K562 (cell line): ENCODE measurements around the gene RHBDD1. TPM values are rescaled to one million over a fixed set of nuclear protein-coding genes. Genes with fewer than 3 reads are reported as not detected.

Experiments
- ATAC-seq: fragments of 200-7000 bp; cut with Tn5 transposase; 3 replicates; pipeline ENCODE4 v1.9.1; 2020; ENCODE audit warnings: moderate library complexity
- BruUV-seq: library from RNA; stranded (reverse); fragments of 400-500 nt; replicated peaks from 2 replicates; lab custom pipeline; 2021; lab: Mats Ljungman, UMichigan
- CTCF ChIA-PET: fragments of 300-600 bp; formaldehyde crosslinking; extraction: SDS; loops from one replicate; lab custom pipeline; 2021; ENCODE audit warnings: low intra/inter-chr PET ratio; lab: Yijun Ruan, JAX
- POLR2A ChIA-PET: fragments of 300-600, 350-650 bp; sonication (Branson Sonifier 250); formaldehyde crosslinking; extraction: SDS; loops from one replicate; lab custom pipeline; 2021; ENCODE audit warnings: antibody characterized with exemption, inconsistent platforms; lab: Yijun Ruan, JAX
- DNase-seq, 4 experiments: peaks; one replicate each; pipeline versions ENCODE4 v3.0.0 to v3.0.0-alpha.2; 2011 to 2018; ENCODE audit warnings: low spot score in 3 of 4, mixed read lengths in 3 of 4; ENCODE audit errors: extremely low read depth in 1 of 4
- FAIRE-seq: peaks from 2 replicates; lab custom pipeline; 2011; peaks lifted over from hg19 to GRCh38; lab: Jason Lieb, UNC
- H2AFZ ChIP-seq: 2 replicates; pipeline ENCODE4 v1.6.0; 2011; ENCODE audit warnings: low read depth, low read length, control low read depth, inconsistent platforms
- H3K27ac ChIP-seq: fragments of 200-600 bp; 3 replicates; pipeline ENCODE4 v1.8.0; 2011; ENCODE audit warnings: low read depth, mild to moderate bottlenecking, control low read depth, inconsistent platforms, low read length, moderate library complexity, mixed read lengths; ENCODE audit errors: extremely low read depth
- H3K27me3 ChIP-seq, 2 experiments: fragments of 300-600 bp in 1 of 2; 2 replicates in 1 of 2; 3 replicates in 1 of 2; pipeline versions ENCODE4 v1.6.0 to v1.8.0; 2011; ENCODE audit warnings: inconsistent platforms in 2 of 2, low read length in 2 of 2, mild to moderate bottlenecking in 1 of 2, mixed read lengths in 1 of 2, moderate library complexity in 1 of 2; ENCODE audit not compliant: control insufficient read depth in 2 of 2, insufficient read depth in 2 of 2
- H3K36me3 ChIP-seq: fragments of 300-600 bp; 3 replicates; pipeline ENCODE4 v1.8.0; 2011; ENCODE audit warnings: mild to moderate bottlenecking, low read length, inconsistent platforms; ENCODE audit not compliant: control insufficient read depth, insufficient read depth
- H3K4me1 ChIP-seq, 2 experiments: fragments of 200-600 bp in 1 of 2; replicated peaks in 1 of 2; 2 replicates in 1 of 2; 3 replicates in 1 of 2; pipeline versions ENCODE4 v1.5.1 to v1.8.0; 2011; ENCODE audit warnings: inconsistent platforms in 2 of 2, low read length in 2 of 2, mild to moderate bottlenecking in 1 of 2, mixed read lengths in 1 of 2, moderate library complexity in 1 of 2; ENCODE audit not compliant: control insufficient read depth in 2 of 2, insufficient read depth in 2 of 2
- H3K4me2 ChIP-seq: 2 replicates; pipeline ENCODE4 v1.6.1; 2011; ENCODE audit warnings: low read length, control low read depth, inconsistent platforms, mixed read lengths; ENCODE audit not compliant: insufficient read depth
- H3K4me3 ChIP-seq: fragments of 200-600 bp; sonication (generic), shearing (Covaris generic); 2 replicates; pipeline ENCODE4 v1.5.1; 2016; ENCODE audit warnings: control low read depth, inconsistent platforms
- H3K79me2 ChIP-seq: fragments of 200-600 bp; 3 replicates; pipeline ENCODE4 v1.8.0; 2011; ENCODE audit warnings: low read length, inconsistent platforms; ENCODE audit not compliant: control insufficient read depth, insufficient read depth
- H3K9ac ChIP-seq, 2 experiments: 2 replicates each; pipeline versions ENCODE4 v1.6.0 to v1.6.1; 2011; ENCODE audit warnings: low read depth in 2 of 2, low read length in 2 of 2, control low read depth in 1 of 2, inconsistent platforms in 1 of 2, mild to moderate bottlenecking in 1 of 2, mixed read lengths in 1 of 2; ENCODE audit not compliant: insufficient read depth in 1 of 2
- H3K9me1 ChIP-seq: one replicate; pipeline ENCODE4 v1.6.0; 2011; ENCODE audit warnings: inconsistent platforms, mild to moderate bottlenecking, low read length, moderate library complexity; ENCODE audit not compliant: control insufficient read depth, insufficient read depth
- H3K9me3 ChIP-seq: replicated peaks from 2 replicates; pipeline ENCODE4 v1.5.1; 2011; ENCODE audit warnings: low read depth, low read length, inconsistent platforms; ENCODE audit not compliant: control insufficient read depth, insufficient read depth
- H4K20me1 ChIP-seq: replicated peaks from 2 replicates; pipeline ENCODE4 v1.6.1; 2011; ENCODE audit warnings: low read length, inconsistent platforms, mixed read lengths; ENCODE audit not compliant: control insufficient read depth, insufficient read depth
- BACH1 ChIP-seq: fragments of 200-800 bp; sonication (Bioruptor generic); IDR thresholded peaks from 2 replicates; pipeline ENCODE4 v1.6.1; 2016; ENCODE audit warnings: missing genetic modification characterization, missing compliant biosample characterization
- BDP1 ChIP-seq: IDR thresholded peaks from 3 replicates; pipeline ENCODE4 v1.6.1; 2011; ENCODE audit not compliant: insufficient read length, insufficient read depth
- CBFA2T2 ChIP-seq: fragments of 450-650 bp; conservative IDR thresholded peaks from 2 replicates; pipeline ENCODE4 v1.6.1; 2017; ENCODE audit warnings: mild to moderate bottlenecking
- HDAC6 ChIP-seq: IDR thresholded peaks from 2 replicates; pipeline ENCODE4 v1.6.1; 2012; ENCODE audit warnings: low read depth, mild to moderate bottlenecking, control low read depth, inconsistent platforms, low read length, moderate library complexity
- POLR2A ChIP-seq: fragments of 450-650 bp; conservative IDR thresholded peaks from 2 replicates; pipeline ENCODE4 v1.6.1; 2016
- RB1 ChIP-seq: fragments of 450-650 bp; IDR thresholded peaks from 2 replicates; pipeline ENCODE4 v1.6.1; 2017; ENCODE audit warnings: low read depth, mild to moderate bottlenecking
- SIX5 ChIP-seq, 2 experiments: IDR thresholded peaks; 2 replicates each; pipeline ENCODE4 v1.6.1; 2011; ENCODE audit warnings: low read length in 2 of 2, borderline replicate concordance in 1 of 2, low read depth in 1 of 2, mild to moderate bottlenecking in 1 of 2, moderate library complexity in 1 of 2; ENCODE audit not compliant: insufficient read depth in 1 of 2
- ZNF12 ChIP-seq: sonication (generic); formaldehyde crosslinking; IDR thresholded peaks from 2 replicates; pipeline ENCODE4 v1.4.0; 2020; ENCODE audit warnings: mild to moderate bottlenecking, missing genetic modification reagents
- ZNF184 ChIP-seq: sonication (generic); formaldehyde crosslinking; IDR thresholded peaks from 2 replicates; pipeline ENCODE4 v1.5.0; 2020; ENCODE audit warnings: missing genetic modification reagents
- ZNF217 ChIP-seq: sonication (generic); formaldehyde crosslinking; IDR thresholded peaks from 2 replicates; pipeline ENCODE4 v1.8.0; 2022; ENCODE audit warnings: mild to moderate bottlenecking, missing genetic modification reagents
- ZNF436 ChIP-seq: fragments of 250-450, 450-650 bp; sonication (Bioruptor Pico); formaldehyde crosslinking; IDR thresholded peaks from 2 replicates; pipeline ENCODE4 v1.7.0; 2020; ENCODE audit warnings: mild to moderate bottlenecking
- ZNF449 ChIP-seq: fragments of 250-450 bp; sonication (Bioruptor Pico); IDR thresholded peaks from 2 replicates; pipeline ENCODE4 v1.8.0; 2022; ENCODE audit warnings: moderate library complexity, mild to moderate bottlenecking, inconsistent platforms
- WGBS: fragments of 100-300 bp; shearing (Covaris generic); methylation state at CpG from one replicate; pipeline ENCODE4 v1.1.6; 2016; ENCODE audit warnings: low coverage, mixed read lengths; ENCODE audit not compliant: insufficient coverage; ENCODE audit errors: missing lambda C conversion rate; 5-methylcytosine and 5-hydroxymethylcytosine counted together
- in situ Hi-C: fragments of 300-500 bp; cut with MboI; formaldehyde crosslinking; loops from 4 replicates; pipeline ENCODE4 v1.15.0; 2018; ENCODE audit warnings: inconsistent platforms, mixed read lengths
- intact Hi-C: fragments of 100-400 bp; cut with micrococcal nuclease; formaldehyde crosslinking; loops from 2 replicates; pipeline ENCODE4 v1.14.2; 2022
- polyA plus RNA-seq, 8 experiments: library from polyadenylated mRNA; depleted of rRNA in 4 of 8; stranded (reverse) in 5 of 8; unstranded in 3 of 8; fragments of >200 nt; fragmentation: Nextera tagmentation in 2 of 8; fragmentation: Illumina TruSeq in 1 of 8; extraction: Ambion mirVana in 2 of 8; extraction: Trizol in 1 of 8; gene quantifications; 2 replicates each; pipeline versions ENCODE4 v1.2.1 to v1.2.3, GENCODE V29; 2011 to 2014; ENCODE audit warnings: inconsistent platforms in 1 of 8, missing spikeins in 1 of 8
- total RNA-seq, 7 experiments: library from RNA; depleted of rRNA in 6 of 7; stranded (reverse); fragments of >200 nt in 6 of 7; fragmentation: Illumina TruSeq in 2 of 7; extraction: Trizol in 2 of 7; gene quantifications; 2 replicates each; pipeline versions ENCODE4 v1.2.1 to v1.2.3, GENCODE V29; 2011 to 2021; ENCODE audit warnings: low replicate concordance in 1 of 7

Gene RHBDD1
- total and polyA plus RNA-seq, 9 of the 15 experiments (the other 6 are each of a cell fraction or from before 2014, with no cell fraction given) = 4.8 to 34.8 (median 15.6) TPM

DNA sequence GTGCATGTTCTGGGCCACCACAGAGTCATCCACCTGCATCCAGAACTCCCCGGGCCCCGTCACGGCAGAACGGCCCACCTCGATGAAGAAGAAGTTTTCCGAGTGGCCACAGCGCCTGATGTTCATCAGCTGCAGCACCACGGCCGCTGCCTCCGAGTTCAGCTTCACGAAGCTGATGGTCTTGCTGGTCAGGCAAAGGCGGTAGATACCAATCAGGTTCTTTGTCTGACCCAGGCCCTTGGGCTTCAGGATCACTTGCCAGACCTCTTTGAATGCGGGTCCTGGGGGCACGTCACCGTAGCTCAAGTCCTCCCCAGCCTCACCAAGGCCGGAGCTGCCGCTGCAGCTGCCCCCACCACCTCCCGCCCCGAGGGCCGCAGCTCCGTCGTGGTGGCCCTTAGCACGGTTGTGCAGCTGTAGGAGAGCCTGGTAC is 37.8 kb upstream of the RHBDD1 start:
- in situ Hi-C loops = no loop called here
- H2AFZ ChIP-seq = no peak overlapping the region
- CTCF ChIA-PET = interaction anchor here (0.6 kb wide), 1 partner anchor 908 kb away, joined by 3 read pairs; no protein-coding TSS in a partner anchor

More for the DNA sequence above, 37.8 kb upstream of the RHBDD1 start:
- H3K79me2 ChIP-seq = no peaks in the 10 kb centered on the region
- no peak for FAIRE-seq
- intact Hi-C loops = no loop called here
- no peaks in the 10 kb centered on the region for H4K20me1 ChIP-seq
- 94% methylated on average over 5 of the region's 23 CpGs for WGBS
- H3K4me1 ChIP-seq = peaks cover 0 to 28% of the 10 kb centered on the region in 2 experiments; a peak in 2 of 5 replicates
- H3K9ac ChIP-seq = no peak overlapping the region
- DNase-seq = no peak
- H3K27me3 ChIP-seq = peaks cover 0 to 5% of the 10 kb centered on the region in 2 experiments; a peak in 1 of 5 replicates
- no peaks in the 10 kb centered on the region for H3K9me1 ChIP-seq
- POLR2A ChIA-PET = no interaction called here
- H3K9me3 ChIP-seq = no peaks in the 10 kb centered on the region
- no peak overlapping the region for H3K27ac ChIP-seq
- H3K4me2 ChIP-seq = no peak overlapping the region
- no peak overlapping the region for H3K4me3 ChIP-seq
- no peak for ATAC-seq
- no peaks in the 10 kb centered on the region for H3K36me3 ChIP-seq
- BruUV-seq = no TSS peak
- TF ChIP-seq BACH1 = no peak
- no peak for TF ChIP-seq RB1
- no peak for TF ChIP-seq BDP1
- no peak for TF ChIP-seq ZNF436 (CRISPR knock-in tag)
- no peak for TF ChIP-seq ZNF184 (CRISPR knock-in tag)
- TF ChIP-seq HDAC6 = no peak
- no peak for TF ChIP-seq CBFA2T2
- TF ChIP-seq ZNF217 = no peak
- no peak for TF ChIP-seq ZNF12 (CRISPR knock-in tag)
- TF ChIP-seq POLR2A = no peak
- TF ChIP-seq ZNF449 (CRISPR knock-in tag) = no peak
- no peak for TF ChIP-seq SIX5 (IDR thresholded peaks at IDR 0.05; ENCODE audit: borderline replicate concordance in 1 of 2, insufficient read depth in 1 of 2, low read depth in 1 of 2, low read length in 2 of 2)
